Skin of body (tissue), 3 donors: ENCODE data around the gene MRPL19. TPM values are rescaled to one million over a fixed set of nuclear protein-coding genes. Genes with fewer than 3 reads are reported as not detected.

Experiments
- DNase-seq: peaks from one replicate; lab custom pipeline; 2025; lab: John Stamatoyannopoulos, UW
- small RNA-seq: library from RNA; depleted of rRNA; stranded (forward); fragments of <200 nt; gene quantifications from one replicate; pipeline ENCODE3, GENCODE V24; 2014; ENCODE audit warnings: low replicate concordance
- total RNA-seq: library from RNA; depleted of rRNA; stranded (reverse); fragments of >200 nt; gene quantifications from one replicate; pipeline ENCODE4 v1.2.3, GENCODE V29; 2014

MRPL19 gene
- total RNA-seq, 1 donor from 2014 or later = 35.0 TPM

- DNase-seq = no peak
These were observed 83.3 kb downstream of the MRPL19 start for GRCh38 chr2:75729861-75730260.

GRCh38 chr2:75736276-75736675 lies 89.7 kb downstream of the MRPL19 start:
- DNase-seq = no peak

DNA sequence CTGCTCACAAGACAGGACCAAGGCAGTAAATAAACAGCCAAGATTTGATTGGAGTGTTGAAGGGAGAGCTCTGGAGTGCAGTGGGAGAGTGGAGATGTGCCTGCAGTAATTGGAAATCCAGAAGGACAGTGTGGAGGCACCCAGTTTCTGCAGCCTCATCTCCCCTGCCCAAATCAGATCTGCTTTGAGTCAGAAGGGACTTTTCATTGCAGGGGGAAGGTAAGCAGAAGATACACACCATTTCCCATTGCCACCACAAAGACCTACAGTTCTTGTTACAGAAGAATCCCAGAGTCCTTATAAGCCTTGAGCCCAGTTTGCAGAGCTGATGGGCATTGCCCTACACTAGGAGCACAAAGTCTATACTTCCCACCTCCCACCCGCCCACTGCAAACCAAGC lies 91.4 kb downstream of the MRPL19 start:
- no peak for DNase-seq

Small RNAs within 50 kb of the gene (small RNA-seq; reads per million reads assigned to genes)
- not detected for gene RF00012

Other genes starting within 250 kb of the MRPL19 start
- gene EVA1A, start 85.8 kb upstream of the MRPL19 start, total RNA-seq = 10.7 TPM
- 27.4 TPM for gene GCFC2, start 64.1 kb downstream of the MRPL19 start, total RNA-seq